A673 (cell line): Measurements from ENCODE around the gene IGF1R. TPM values are rescaled to one million over a fixed set of nuclear protein-coding genes. Genes with fewer than 3 reads are reported as not detected.
"Not testable (repeated sequence)": the region's sequence is repeated elsewhere in the genome, so short reads cannot be mapped to it uniquely, and the experiment has no call there.

ENCODE experiments used
- BruUV-seq: library from RNA; stranded (reverse); fragments of 400-500 nt; replicated peaks from 2 replicates; lab custom pipeline; 2021; lab: Mats Ljungman, UMichigan
- CTCF ChIA-PET: fragments of 300-600 bp; sonication (Branson Sonifier 250); formaldehyde crosslinking; loops from one replicate; lab custom pipeline; 2022; ENCODE audit warnings: antibody characterized with exemption; lab: Charles Lee
- POLR2A ChIA-PET: fragments of 300-600 bp; sonication (Branson Sonifier 250); formaldehyde crosslinking; loops from one replicate; lab custom pipeline; 2022; ENCODE audit warnings: antibody characterized with exemption; ENCODE audit not compliant: low non-redundant PET; lab: Charles Lee
- DNase-seq: peaks from one replicate; pipeline ENCODE4 v3.0.0-alpha.2; 2015; ENCODE audit warnings: low spot score
- H3K27ac ChIP-seq: fragments of 200-600 bp; sonication (generic); 2 replicates; pipeline ENCODE4 v1.5.1; 2016; ENCODE audit warnings: mixed run types, low read depth, mild to moderate bottlenecking, mixed read lengths, antibody characterized with exemption, low read length; ENCODE audit not compliant: poor library complexity, severe bottlenecking
- H3K27me3 ChIP-seq: fragments of 200-600 bp; sonication (generic); replicated peaks from 2 replicates; pipeline ENCODE4 v1.6.1; 2017; ENCODE audit warnings: mixed run types, low read depth, mild to moderate bottlenecking, mixed read lengths, antibody characterized with exemption, low read length; ENCODE audit not compliant: insufficient read depth, poor library complexity
- H3K36me3 ChIP-seq: fragments of 200-600 bp; sonication (generic); 2 replicates; pipeline ENCODE4 v1.6.1; 2016; ENCODE audit warnings: mixed run types, mild to moderate bottlenecking, mixed read lengths, antibody characterized with exemption, low read length; ENCODE audit not compliant: insufficient read depth, poor library complexity, severe bottlenecking
- H3K4me1 ChIP-seq: fragments of 200-600 bp; sonication (generic); 2 replicates; pipeline ENCODE4 v1.6.1; 2017; ENCODE audit warnings: mixed run types, mild to moderate bottlenecking, mixed read lengths, antibody characterized with exemption, low read length; ENCODE audit not compliant: insufficient read depth, poor library complexity, severe bottlenecking
- H3K4me3 ChIP-seq: fragments of 200-600 bp; sonication (generic); 2 replicates; pipeline ENCODE4 v1.5.1; 2016; ENCODE audit warnings: low read depth, mixed run types, mild to moderate bottlenecking, mixed read lengths, low read length; ENCODE audit not compliant: poor library complexity, severe bottlenecking
- H3K9me3 ChIP-seq: fragments of 200-600 bp; sonication (generic); 2 replicates; pipeline ENCODE4 v1.6.1; 2016; ENCODE audit warnings: mixed run types, low read depth, mild to moderate bottlenecking, mixed read lengths, antibody characterized with exemption, low read length; ENCODE audit not compliant: poor library complexity, severe bottlenecking
- EZH2 ChIP-seq: fragments of 200-600 bp; sonication (generic); IDR thresholded peaks from 2 replicates; pipeline ENCODE4 v1.6.1; 2017; ENCODE audit warnings: borderline replicate concordance, low read depth, mild to moderate bottlenecking, mixed read lengths, antibody characterized with exemption, low read length; ENCODE audit not compliant: poor library complexity, severe bottlenecking
- intact Hi-C: fragments of 100-400 bp; cut with micrococcal nuclease; formaldehyde crosslinking; loops from one replicate; pipeline ENCODE4 v1.10.0; 2022; ENCODE audit not compliant: unreplicated experiment
- total RNA-seq: library from RNA; stranded (reverse); gene quantifications from 2 replicates; pipeline ENCODE4 v1.2.3, GENCODE V29; 2021
- TF ChIP-seq, protein P1 (sequence below): fragments of 300-800, 200-600 bp; sonication (generic); conservative IDR thresholded peaks from 2 replicates; pipeline ENCODE4 v1.5.1; 2017; ENCODE audit warnings: low read depth, mild to moderate bottlenecking, antibody characterized with exemption, low read length, moderate library complexity, mixed read lengths

The IGF1R gene
- total RNA-seq, 1 experiment from 2014 or later: 34.9 TPM

DNA sequence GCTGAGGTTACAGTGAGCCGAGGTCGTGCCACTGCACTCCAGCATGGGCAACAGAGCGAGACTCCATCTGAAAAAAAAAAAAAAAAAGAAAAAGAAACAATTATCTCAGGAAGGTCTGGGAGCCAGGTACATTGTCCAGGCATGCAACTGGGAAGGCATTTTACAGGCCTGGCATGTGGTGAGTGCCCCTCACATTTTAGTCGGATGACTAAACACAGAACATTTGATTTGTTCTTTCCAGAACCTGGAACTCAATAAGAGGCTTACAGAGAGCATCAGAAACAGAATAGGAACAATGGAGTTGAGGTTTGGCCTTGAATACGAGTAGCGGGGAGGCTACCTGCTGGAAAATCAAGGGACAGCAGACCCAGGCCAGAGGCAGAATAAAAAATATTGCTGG is 33.7 kb upstream of the IGF1R start:
- Histone ChIP-seq H3K27ac (no peak overlapping the region), H3K9me3 (no peaks in the 10 kb centered on the region), H3K27me3 (peaks cover 5% of the 10 kb centered on the region), H3K4me3 (no peak overlapping the region), H3K36me3 (no peaks in the 10 kb centered on the region), H3K4me1 (no peaks in the 10 kb centered on the region)
- DNase-seq: no peak
- intact Hi-C loops: no loop called here
- POLR2A ChIA-PET: no interaction called here
- TF ChIP-seq, protein P1, sequence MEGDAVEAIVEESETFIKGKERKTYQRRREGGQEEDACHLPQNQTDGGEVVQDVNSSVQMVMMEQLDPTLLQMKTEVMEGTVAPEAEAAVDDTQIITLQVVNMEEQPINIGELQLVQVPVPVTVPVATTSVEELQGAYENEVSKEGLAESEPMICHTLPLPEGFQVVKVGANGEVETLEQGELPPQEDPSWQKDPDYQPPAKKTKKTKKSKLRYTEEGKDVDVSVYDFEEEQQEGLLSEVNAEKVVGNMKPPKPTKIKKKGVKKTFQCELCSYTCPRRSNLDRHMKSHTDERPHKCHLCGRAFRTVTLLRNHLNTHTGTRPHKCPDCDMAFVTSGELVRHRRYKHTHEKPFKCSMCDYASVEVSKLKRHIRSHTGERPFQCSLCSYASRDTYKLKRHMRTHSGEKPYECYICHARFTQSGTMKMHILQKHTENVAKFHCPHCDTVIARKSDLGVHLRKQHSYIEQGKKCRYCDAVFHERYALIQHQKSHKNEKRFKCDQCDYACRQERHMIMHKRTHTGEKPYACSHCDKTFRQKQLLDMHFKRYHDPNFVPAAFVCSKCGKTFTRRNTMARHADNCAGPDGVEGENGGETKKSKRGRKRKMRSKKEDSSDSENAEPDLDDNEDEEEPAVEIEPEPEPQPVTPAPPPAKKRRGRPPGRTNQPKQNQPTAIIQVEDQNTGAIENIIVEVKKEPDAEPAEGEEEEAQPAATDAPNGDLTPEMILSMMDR: no peak
- no peak for TF ChIP-seq EZH2
- no TSS peak for BruUV-seq
- CTCF ChIA-PET: no interaction called here

DNA sequence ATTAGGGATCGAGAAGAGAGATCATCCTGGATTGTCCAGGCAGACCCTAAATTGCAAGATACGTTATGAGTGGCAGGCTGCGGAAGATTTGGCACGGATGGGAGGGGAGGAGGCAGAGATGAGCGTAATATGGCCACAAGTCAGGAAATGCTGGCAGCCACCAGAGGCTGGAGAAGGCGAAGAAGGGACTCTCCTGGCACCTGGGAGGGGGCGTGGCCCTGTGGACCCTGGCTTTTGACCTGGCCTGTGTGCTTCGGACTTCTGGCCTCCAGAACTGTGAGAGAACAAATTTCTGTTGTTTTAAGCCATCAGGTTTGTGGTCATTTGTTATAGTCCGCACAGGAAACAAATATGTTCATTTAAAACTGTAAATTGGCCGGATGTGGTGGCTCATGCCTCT is 31.9 kb upstream of the IGF1R start:
- no peak for TF ChIP-seq EZH2
- TF ChIP-seq, protein P1: no peak
- no peak overlapping the region for H3K27ac ChIP-seq

DNA sequence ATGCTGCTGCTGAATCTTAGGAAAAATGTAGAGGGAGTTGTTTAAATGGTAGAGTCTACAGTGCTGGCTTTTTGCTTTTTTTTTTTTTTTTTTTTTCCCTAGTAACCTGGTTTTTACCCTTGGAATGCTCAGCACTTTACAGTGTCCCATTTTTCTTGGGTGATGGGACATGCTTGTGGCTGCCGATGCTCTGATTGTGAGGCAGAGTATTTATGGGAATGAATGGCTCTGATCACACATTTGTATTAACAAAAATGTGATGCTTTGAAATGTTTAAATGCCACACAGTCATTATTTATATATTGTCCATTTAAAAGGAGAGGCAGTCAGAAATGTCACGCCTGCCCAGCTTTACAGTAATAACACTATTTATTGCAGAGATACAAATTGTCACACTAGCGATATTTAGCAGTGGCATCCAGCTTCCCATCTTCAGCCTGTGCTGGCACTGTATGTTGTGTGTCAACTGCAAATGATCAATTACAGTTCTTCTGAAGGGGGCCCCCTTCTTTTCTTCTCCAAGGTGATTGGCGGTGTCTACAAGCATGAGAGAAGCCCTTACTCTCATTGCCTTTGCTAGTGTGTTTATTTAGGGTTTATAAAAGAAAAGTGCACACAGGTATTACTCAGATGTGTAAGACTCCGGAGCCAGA is 30.9 kb upstream of the IGF1R start:
- no TSS peak for BruUV-seq
- POLR2A ChIA-PET: no interaction called here
- intact Hi-C loops: no loop called here
- Histone ChIP-seq H3K27me3 (peaks cover 33% of the 10 kb centered on the region), H3K36me3 (no peaks in the 10 kb centered on the region), H3K27ac (no peak overlapping the region), H3K4me1 (no peaks in the 10 kb centered on the region), H3K4me3 (no peak overlapping the region), H3K9me3 (no peaks in the 10 kb centered on the region)
- CTCF ChIA-PET: no interaction called here
- no peak for TF ChIP-seq EZH2
- TF ChIP-seq, protein P1: no peak
- no peak for DNase-seq

More for the DNA sequence above, 31.9 kb upstream of the IGF1R start:
- Histone ChIP-seq H3K4me3 (no peak overlapping the region), H3K9me3 (no peaks in the 10 kb centered on the region), H3K36me3 (no peaks in the 10 kb centered on the region), H3K27me3 (peaks cover 22% of the 10 kb centered on the region), H3K4me1 (no peaks in the 10 kb centered on the region)
- intact Hi-C loops: no loop called here
- no TSS peak for BruUV-seq
- ChIA-PET POLR2A (no interaction called here), CTCF (no interaction called here)
- DNase-seq: no peak

DNA sequence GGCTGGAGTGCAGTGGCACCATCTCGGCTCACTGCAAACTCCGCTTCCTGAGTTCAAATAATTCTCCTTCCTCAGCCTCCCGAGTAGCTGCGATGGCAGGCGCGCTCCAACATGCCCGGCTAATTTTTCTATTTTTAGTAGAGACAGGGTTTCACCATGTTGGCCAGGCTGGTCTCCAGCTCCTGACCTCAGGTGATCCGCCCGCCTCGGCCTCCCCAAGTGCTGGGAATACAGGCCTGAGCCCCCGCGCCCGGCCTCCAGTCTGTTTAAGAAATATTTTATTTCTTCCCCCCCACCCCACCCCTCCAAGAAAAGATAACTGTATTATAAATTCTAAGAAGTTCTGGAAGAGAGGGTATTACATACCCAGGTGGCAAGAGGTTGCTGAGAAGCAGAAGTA is 29.8 kb upstream of the IGF1R start:
- CTCF ChIA-PET: not testable (repeated sequence)

More for the DNA sequence above, 29.8 kb upstream of the IGF1R start:
- intact Hi-C loops, H3K27ac ChIP-seq, H3K4me1 ChIP-seq, DNase-seq, H3K36me3 ChIP-seq, POLR2A ChIA-PET, H3K4me3 ChIP-seq, BruUV-seq, H3K9me3 ChIP-seq: not testable (repeated sequence)
- peaks cover 43% of the 10 kb centered on the region for H3K27me3 ChIP-seq
